Pancreas (tissue), 10 donors: ENCODE data around the gene SEC16A. TPM values are rescaled to one million over a fixed set of nuclear protein-coding genes. Genes with fewer than 3 reads are reported as not detected.

Experiments
- ATAC-seq, 4 donors: fragments of 200-7000 bp; cut with Tn5 transposase; one replicate each; pipeline versions ENCODE4 v1.8.0 to v1.9.1; 2020; ENCODE audit warnings: mild to moderate bottlenecking in 4 of 4, moderate library complexity in 4 of 4
- DNase-seq, 6 donors: peaks; one replicate each; pipeline ENCODE4 v3.0.0-alpha.2; 2020
- FAIRE-seq: peaks from 2 replicates; lab custom pipeline; 2012; peaks lifted over from hg19 to GRCh38; lab: Jason Lieb, UNC
- H3K27ac ChIP-seq, 4 donors: fragments of 200-600 bp; sonication (generic); 1 replicate in 3 of 4; 2 replicates in 1 of 4; pipeline versions ENCODE4 v1.5.0 to v1.8.0; 2020
- H3K27me3 ChIP-seq, 4 donors: fragments of 200-600 bp; one replicate each; pipeline ENCODE4 v1.8.0; 2021
- H3K36me3 ChIP-seq, 3 donors: fragments of 200-600 bp; sonication (generic) in 1 of 3; one replicate each; pipeline versions ENCODE4 v1.5.0 to v1.8.0; 2020 to 2021
- H3K4me1 ChIP-seq, 3 donors: fragments of 200-600 bp; one replicate each; pipeline ENCODE4 v1.8.0; 2021
- H3K4me3 ChIP-seq, 4 donors: fragments of 200-600 bp; sonication (generic) in 2 of 4; one replicate each; pipeline versions ENCODE4 v1.5.0 to v1.8.0; 2020 to 2021
- H3K9me3 ChIP-seq, 4 donors: fragments of 200-600 bp; one replicate each; pipeline ENCODE4 v1.8.0; 2021
- CTCF ChIP-seq, 4 donors: fragments of 200-600 bp; sonication (generic) in 3 of 4; IDR thresholded peaks; one replicate each; pipeline versions ENCODE4 v1.5.0 to v1.8.0; 2021; ENCODE audit warnings: antibody characterized with exemption in 4 of 4
- WGBS, 2 donors: extraction: QIAGEN DNeasy Blood & Tissue Kit; methylation state at CpG; one replicate each; pipeline ENCODE4 v1.1.7; 2013; 5-methylcytosine and 5-hydroxymethylcytosine counted together
- intact Hi-C, 3 donors: fragments of 100-400 bp; cut with DNase I; formaldehyde crosslinking; loops; one replicate each; pipeline versions ENCODE4 v1.11.1 to v1.14.2; 2022
- polyA plus RNA-seq, 2 donors: library from polyadenylated mRNA; stranded (reverse); fragments of 200-250 nt; gene quantifications; one replicate each; pipeline ENCODE4 v1.2.3, GENCODE V29; 2013
- total RNA-seq, 6 donors: library from RNA; stranded (reverse); fragmentation: NEBNext Ultra II Directional in 4 of 6; extraction: Animal tissue kit (Norgen Biotek cat#: 25700) in 4 of 6; gene quantifications; one replicate each; pipeline versions ENCODE4 v1.2.1 to v1.2.4, GENCODE V29; 2021 to 2023
- donor health status: healthy with polysubstance abuse.
- donor health status: DM: no; HTN: no; CAD: no; lungs with moderate emphysema.
- donor health status: DM: no; HTN: no; CAD: no.
- donor health status: control.
- donor health status: control.
- donor health status: Bipolar disorder and iron deficiency.
- donor health status: DM: yes; HTN: yes; CAD: no.
- donor health status: DM: no; HTN: no; CAD: no.
- donor health status: DM: no; HTN: no; CAD: no.
- donor health status: DM: yes; HTN: yes; CAD: no.

The SEC16A gene
- total and polyA plus RNA-seq, 8 donors = 32.1 to 66.9 (median 40.8) TPM

- no peak overlapping the region for H3K4me3 ChIP-seq
- no peak for TF ChIP-seq CTCF (IDR thresholded peaks at IDR 0.05)
- WGBS, 2 donors = 89 to 93% methylated on average over 19 of the region's 19 CpGs
- H3K36me3 ChIP-seq = peaks cover 8 to 78% (median 60%) of the 10 kb centered on the region in 3 donors
- H3K4me1 ChIP-seq = no peaks in the 10 kb centered on the region
- intact Hi-C loops = no loop called here
- no peak for FAIRE-seq
- no peaks in the 10 kb centered on the region for H3K27me3 ChIP-seq
- H3K9me3 ChIP-seq = no peaks in the 10 kb centered on the region
- H3K27ac ChIP-seq = no peak overlapping the region
- ATAC-seq = no peak
- DNase-seq = no peak
Observed at GRCh38 chr9:136516191-136516654, 33.4 kb upstream of the SEC16A start.

- no peak for TF ChIP-seq CTCF (IDR thresholded peaks at IDR 0.05)
- no peak for ATAC-seq
- no peak for FAIRE-seq
- intact Hi-C loops = no loop called here
- Histone ChIP-seq H3K9me3 (no peaks in the 10 kb centered on the region), H3K4me1 (no peaks in the 10 kb centered on the region), H3K27ac (no peak overlapping the region), H3K27me3 (no peaks in the 10 kb centered on the region), H3K36me3 (peaks cover 8 to 86% (median 62%) of the 10 kb centered on the region in 3 donors), H3K4me3 (no peak overlapping the region)
- WGBS, 2 donors = 90 to 94% methylated on average over 28 of the region's 28 CpGs
- DNase-seq = no peak
Observed at GRCh38 chr9:136515276-136515675, 32.4 kb upstream of the SEC16A start.

GRCh38 chr9:136514022-136514714 is 31.3 kb upstream of the SEC16A start:
- TF ChIP-seq CTCF (IDR thresholded peaks at IDR 0.05) = no peak
- Histone ChIP-seq H3K9me3 (no peaks in the 10 kb centered on the region), H3K36me3 (peaks cover 12 to 93% (median 69%) of the 10 kb centered on the region in 3 donors), H3K27ac (no peak overlapping the region), H3K4me3 (no peak overlapping the region), H3K4me1 (no peaks in the 10 kb centered on the region), H3K27me3 (no peaks in the 10 kb centered on the region)
- ATAC-seq = no peak
- WGBS, 2 donors = 91 to 93% methylated on average over 29 of the region's 29 CpGs
- intact Hi-C loops = no loop called here
- FAIRE-seq = no peak
- DNase-seq = no peak

GRCh38 chr9:136513191-136513590 is 30.4 kb upstream of the SEC16A start:
- intact Hi-C loops = no loop called here
- no peak for FAIRE-seq

More at GRCh38 chr9:136513191-136513590, 30.4 kb upstream of the SEC16A start:
- Histone ChIP-seq H3K9me3 (no peaks in the 10 kb centered on the region), H3K36me3 (peaks cover 12 to 93% (median 67%) of the 10 kb centered on the region in 3 donors), H3K27ac (no peak overlapping the region), H3K4me3 (no peak overlapping the region), H3K27me3 (no peaks in the 10 kb centered on the region), H3K4me1 (no peaks in the 10 kb centered on the region)
- no peak for DNase-seq
- ATAC-seq = no peak
- WGBS, 2 donors = 97 to 98% methylated on average over 16 of the region's 16 CpGs
- TF ChIP-seq CTCF (IDR thresholded peaks at IDR 0.05) = no peak
